Suprapubic skin (tissue), 4 donors: ENCODE measurements around the gene GFPT1.

Source experiments
- EP300 ChIP-seq: sonication (generic); formaldehyde crosslinking; IDR thresholded peaks from one replicate; pipeline ENCODE4 v1.6.1; 2017; ENCODE audit warnings: antibody characterized with exemption
- POLR2A ChIP-seq, 2 donors: fragments of 450-650 bp; IDR thresholded peaks; one replicate each; pipeline ENCODE4 v1.6.1; 2017; ENCODE audit warnings: antibody characterized with exemption in 2 of 2, mild to moderate bottlenecking in 2 of 2, moderate library complexity in 2 of 2
- POLR2AphosphoS5 ChIP-seq, 3 donors: sonication (generic); formaldehyde crosslinking; IDR thresholded peaks; one replicate each; pipeline ENCODE4 v1.6.1; 2017; ENCODE audit warnings: antibody characterized with exemption in 3 of 3
- TF ChIP-seq, protein P1 (sequence below), 2 donors: fragments of 200-600 bp in 1 of 2; fragments of 450-650 bp in 1 of 2; sonication (generic) in 1 of 2; IDR thresholded peaks; one replicate each; pipeline ENCODE4 v1.5.1; 2016 to 2019; ENCODE audit warnings: antibody characterized with exemption in 2 of 2, mild to moderate bottlenecking in 1 of 2, moderate library complexity in 1 of 2

DNA sequence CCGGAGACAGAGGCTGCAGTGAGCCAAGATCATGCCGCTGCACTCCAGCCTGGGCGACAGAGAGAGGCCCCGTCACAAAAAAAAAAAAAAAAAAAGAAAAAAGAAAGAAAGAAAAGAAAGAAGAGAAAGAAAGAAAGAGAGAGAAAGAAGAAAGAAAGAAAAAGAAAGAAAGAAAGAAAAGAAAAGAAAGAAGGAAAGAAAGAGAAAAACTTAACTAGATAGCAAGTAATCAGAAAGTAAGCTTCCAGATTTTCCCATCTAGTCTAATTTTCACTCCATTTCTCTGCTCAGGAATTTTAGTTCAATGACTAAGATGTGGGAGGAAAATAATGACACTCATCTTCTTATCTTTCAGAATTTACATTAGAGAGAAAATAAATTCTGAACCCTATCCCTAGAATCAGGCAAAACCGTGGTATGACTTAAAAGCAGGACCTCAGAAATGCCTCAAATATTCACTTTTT, 2.4 kb downstream of the GFPT1 start:
- TF ChIP-seq, protein P1, sequence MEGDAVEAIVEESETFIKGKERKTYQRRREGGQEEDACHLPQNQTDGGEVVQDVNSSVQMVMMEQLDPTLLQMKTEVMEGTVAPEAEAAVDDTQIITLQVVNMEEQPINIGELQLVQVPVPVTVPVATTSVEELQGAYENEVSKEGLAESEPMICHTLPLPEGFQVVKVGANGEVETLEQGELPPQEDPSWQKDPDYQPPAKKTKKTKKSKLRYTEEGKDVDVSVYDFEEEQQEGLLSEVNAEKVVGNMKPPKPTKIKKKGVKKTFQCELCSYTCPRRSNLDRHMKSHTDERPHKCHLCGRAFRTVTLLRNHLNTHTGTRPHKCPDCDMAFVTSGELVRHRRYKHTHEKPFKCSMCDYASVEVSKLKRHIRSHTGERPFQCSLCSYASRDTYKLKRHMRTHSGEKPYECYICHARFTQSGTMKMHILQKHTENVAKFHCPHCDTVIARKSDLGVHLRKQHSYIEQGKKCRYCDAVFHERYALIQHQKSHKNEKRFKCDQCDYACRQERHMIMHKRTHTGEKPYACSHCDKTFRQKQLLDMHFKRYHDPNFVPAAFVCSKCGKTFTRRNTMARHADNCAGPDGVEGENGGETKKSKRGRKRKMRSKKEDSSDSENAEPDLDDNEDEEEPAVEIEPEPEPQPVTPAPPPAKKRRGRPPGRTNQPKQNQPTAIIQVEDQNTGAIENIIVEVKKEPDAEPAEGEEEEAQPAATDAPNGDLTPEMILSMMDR (IDR thresholded peaks at IDR 0.05): no peak
- TF ChIP-seq POLR2A (IDR thresholded peaks at IDR 0.05) (no peak), EP300 (no peak), POLR2AphosphoS5 (IDR thresholded peaks at IDR 0.05) (no peak)
